ENCODE data around the gene GABRA4. TPM values are rescaled to one million over a fixed set of nuclear protein-coding genes. Genes with fewer than 3 reads are reported as not detected.

Gene GABRA4
- total and polyA plus RNA-seq, 2 donors (not counting 1 experiment from before 2014, with no cell fraction given), result not detected

GRCh38 chr4:46974891-46975543 is 18.4 kb downstream of the GABRA4 start:
- no peak overlapping the region for H3K4me2 ChIP-seq (ENCODE audit: extremely low read depth, insufficient read depth, low read length)
- no peak for TF ChIP-seq EZH2 (IDR thresholded peaks at IDR 0.05; ENCODE audit: low read length, missing control alignments)
- TF ChIP-seq, protein P1, sequence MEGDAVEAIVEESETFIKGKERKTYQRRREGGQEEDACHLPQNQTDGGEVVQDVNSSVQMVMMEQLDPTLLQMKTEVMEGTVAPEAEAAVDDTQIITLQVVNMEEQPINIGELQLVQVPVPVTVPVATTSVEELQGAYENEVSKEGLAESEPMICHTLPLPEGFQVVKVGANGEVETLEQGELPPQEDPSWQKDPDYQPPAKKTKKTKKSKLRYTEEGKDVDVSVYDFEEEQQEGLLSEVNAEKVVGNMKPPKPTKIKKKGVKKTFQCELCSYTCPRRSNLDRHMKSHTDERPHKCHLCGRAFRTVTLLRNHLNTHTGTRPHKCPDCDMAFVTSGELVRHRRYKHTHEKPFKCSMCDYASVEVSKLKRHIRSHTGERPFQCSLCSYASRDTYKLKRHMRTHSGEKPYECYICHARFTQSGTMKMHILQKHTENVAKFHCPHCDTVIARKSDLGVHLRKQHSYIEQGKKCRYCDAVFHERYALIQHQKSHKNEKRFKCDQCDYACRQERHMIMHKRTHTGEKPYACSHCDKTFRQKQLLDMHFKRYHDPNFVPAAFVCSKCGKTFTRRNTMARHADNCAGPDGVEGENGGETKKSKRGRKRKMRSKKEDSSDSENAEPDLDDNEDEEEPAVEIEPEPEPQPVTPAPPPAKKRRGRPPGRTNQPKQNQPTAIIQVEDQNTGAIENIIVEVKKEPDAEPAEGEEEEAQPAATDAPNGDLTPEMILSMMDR (conservative IDR thresholded peaks at IDR 0.05 in 1 of 2, IDR thresholded peaks at IDR 0.05 in 1 of 2; ENCODE audit: low read depth in 1 of 2, low read length in 2 of 2), result no peak
- DNase-seq (ENCODE audit: low read depth in 2 of 2), result no peak
- no peaks in the 10 kb centered on the region for H4K20me1 ChIP-seq (ENCODE audit: control insufficient read depth, extremely low read depth, insufficient read depth, low read length)
- no peak overlapping the region for H3K4me3 ChIP-seq (replicated peaks in 1 of 4; ENCODE audit: control extremely low read depth in 1 of 4, insufficient read depth in 1 of 4, low read depth in 3 of 4, low read length in 4 of 4)
- H2AFZ ChIP-seq (ENCODE audit: low read length), result no peak overlapping the region
- no peaks in the 10 kb centered on the region for H3K36me3 ChIP-seq (ENCODE audit: control insufficient read depth, insufficient read depth, low read length)
- no peaks in the 10 kb centered on the region for H3K4me1 ChIP-seq (ENCODE audit: control insufficient read depth, extremely low read depth, insufficient read depth, low read length)
- H3K9ac ChIP-seq (ENCODE audit: insufficient read depth, low read length), result no peak overlapping the region
- no peaks in the 10 kb centered on the region for H3K9me3 ChIP-seq (ENCODE audit: control insufficient read depth, insufficient read depth, low read depth, low read length)
- H3K79me2 ChIP-seq (ENCODE audit: control insufficient read depth, insufficient read depth, low read length), result no peaks in the 10 kb centered on the region
- H3K27ac ChIP-seq (ENCODE audit: insufficient read depth, low read length), result no peak overlapping the region
- H3K27me3 ChIP-seq (ENCODE audit: control insufficient read depth, insufficient read depth, low read length), result no peaks in the 10 kb centered on the region

DNA sequence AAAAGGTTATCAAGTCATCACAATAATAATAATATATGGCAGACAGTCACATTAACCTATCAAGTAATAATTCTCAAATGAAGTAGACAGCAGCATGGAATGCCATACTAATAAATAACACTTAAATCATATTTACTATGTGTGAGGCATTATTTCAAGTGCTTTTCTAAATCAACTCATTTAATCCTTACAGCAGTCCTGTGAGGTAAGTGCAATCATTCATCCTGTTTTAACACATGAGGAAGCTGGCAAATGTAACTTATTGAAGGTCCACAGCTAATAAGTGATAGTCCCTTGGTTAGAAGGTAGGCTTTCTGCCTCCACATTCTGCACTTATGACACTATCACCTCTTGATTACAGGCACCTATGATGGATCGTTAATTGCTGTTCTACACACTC is 24.5 kb downstream of the GABRA4 start:
- Histone ChIP-seq H3K9ac (ENCODE audit: insufficient read depth, low read length) (no peak overlapping the region), H3K9me3 (ENCODE audit: control insufficient read depth, insufficient read depth, low read depth, low read length) (no peaks in the 10 kb centered on the region), H3K36me3 (ENCODE audit: control insufficient read depth, insufficient read depth, low read length) (no peaks in the 10 kb centered on the region), H3K27me3 (ENCODE audit: control insufficient read depth, insufficient read depth, low read length) (no peaks in the 10 kb centered on the region), H2AFZ (ENCODE audit: low read length) (no peak overlapping the region), H3K27ac (ENCODE audit: insufficient read depth, low read length) (no peak overlapping the region), H3K4me2 (ENCODE audit: extremely low read depth, insufficient read depth, low read length) (no peak overlapping the region), H3K4me3 (replicated peaks in 1 of 4; ENCODE audit: control extremely low read depth in 1 of 4, insufficient read depth in 1 of 4, low read depth in 3 of 4, low read length in 4 of 4) (no peak overlapping the region), H4K20me1 (ENCODE audit: control insufficient read depth, extremely low read depth, insufficient read depth, low read length) (no peaks in the 10 kb centered on the region), H3K79me2 (ENCODE audit: control insufficient read depth, insufficient read depth, low read length) (no peaks in the 10 kb centered on the region), H3K4me1 (ENCODE audit: control insufficient read depth, extremely low read depth, insufficient read depth, low read length) (no peaks in the 10 kb centered on the region)
- no peak for DNase-seq (ENCODE audit: low read depth in 2 of 2)
- TF ChIP-seq, protein P1 (conservative IDR thresholded peaks at IDR 0.05 in 1 of 2, IDR thresholded peaks at IDR 0.05 in 1 of 2; ENCODE audit: low read depth in 1 of 2, low read length in 2 of 2), result no peak
- no peak for TF ChIP-seq EZH2 (IDR thresholded peaks at IDR 0.05; ENCODE audit: low read length, missing control alignments)

DNA sequence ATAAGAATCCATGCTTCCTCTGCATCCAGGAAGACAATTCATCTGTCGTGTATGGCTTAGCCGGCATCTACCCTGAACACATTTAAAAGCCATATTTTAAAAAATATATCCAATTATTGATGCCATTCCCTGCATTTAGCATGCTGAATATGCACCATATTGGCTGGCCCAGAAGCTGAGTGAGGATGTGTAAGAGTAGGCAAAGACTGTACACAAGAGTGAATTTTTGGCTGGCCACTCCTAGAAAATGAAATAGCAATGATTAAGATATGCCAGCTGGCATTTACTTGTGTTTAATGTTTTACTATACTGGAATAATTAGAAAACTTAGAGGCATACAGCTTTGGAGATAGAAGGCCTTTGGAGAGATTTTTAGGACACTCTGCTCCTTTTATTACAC is 25.8 kb downstream of the GABRA4 start:
- H3K79me2 ChIP-seq (ENCODE audit: control insufficient read depth, insufficient read depth, low read length), result no peaks in the 10 kb centered on the region

More for the DNA sequence above, 25.8 kb downstream of the GABRA4 start:
- Histone ChIP-seq H3K36me3 (ENCODE audit: control insufficient read depth, insufficient read depth, low read length) (no peaks in the 10 kb centered on the region), H4K20me1 (ENCODE audit: control insufficient read depth, extremely low read depth, insufficient read depth, low read length) (no peaks in the 10 kb centered on the region), H3K27me3 (ENCODE audit: control insufficient read depth, insufficient read depth, low read length) (no peaks in the 10 kb centered on the region), H2AFZ (ENCODE audit: low read length) (no peak overlapping the region), H3K9ac (ENCODE audit: insufficient read depth, low read length) (no peak overlapping the region), H3K4me1 (ENCODE audit: control insufficient read depth, extremely low read depth, insufficient read depth, low read length) (no peaks in the 10 kb centered on the region), H3K27ac (ENCODE audit: insufficient read depth, low read length) (no peak overlapping the region), H3K4me2 (ENCODE audit: extremely low read depth, insufficient read depth, low read length) (no peak overlapping the region), H3K4me3 (replicated peaks in 1 of 4; ENCODE audit: control extremely low read depth in 1 of 4, insufficient read depth in 1 of 4, low read depth in 3 of 4, low read length in 4 of 4) (no peak overlapping the region), H3K9me3 (ENCODE audit: control insufficient read depth, insufficient read depth, low read depth, low read length) (no peaks in the 10 kb centered on the region)
- TF ChIP-seq, protein P1 (conservative IDR thresholded peaks at IDR 0.05 in 1 of 2, IDR thresholded peaks at IDR 0.05 in 1 of 2; ENCODE audit: low read depth in 1 of 2, low read length in 2 of 2), result no peak
- TF ChIP-seq EZH2 (IDR thresholded peaks at IDR 0.05; ENCODE audit: low read length, missing control alignments), result no peak
- no peak for DNase-seq (ENCODE audit: low read depth in 2 of 2)

Data from fibroblast of lung (primary cell).